H54 (cell line): Measurements from ENCODE around the gene PUS3.
A peak's percentile ranks its signal among the peaks of the same experiment; 100 is the strongest.

Experiments used
- DNase-seq: peaks from one replicate; pipeline ENCODE4 v3.0.0; 2011; ENCODE audit warnings: low spot score, mixed read lengths; ENCODE audit not compliant: insufficient read length
- FAIRE-seq: peaks from 3 replicates; lab custom pipeline; 2011; peaks lifted over from hg19 to GRCh38; lab: Jason Lieb, UNC
- POLR2A ChIP-seq: IDR thresholded peaks from 2 replicates; pipeline ENCODE4 v1.6.1; 2011; ENCODE audit warnings: low read depth, mild to moderate bottlenecking, low read length

Gene PUS3

GRCh38 chr11:125933030-125933813 lies 30.2 kb upstream of the PUS3 start:
- FAIRE-seq (no peak), DNase-seq (no peak)

GRCh38 chr11:125932301-125932700 lies 29.3 kb upstream of the PUS3 start:
- no peak for DNase-seq
- TF ChIP-seq POLR2A = no peak
- FAIRE-seq = no peak

More at GRCh38 chr11:125933030-125933813, 30.2 kb upstream of the PUS3 start:
- TF ChIP-seq POLR2A = no peak

- no peak for TF ChIP-seq POLR2A
- no peak for FAIRE-seq
Observed at GRCh38 chr11:125931668-125932067, 28.7 kb upstream of the PUS3 start.

GRCh38 chr11:125931116-125931515 lies 28.1 kb upstream of the PUS3 start:
- DNase-seq (no peak), FAIRE-seq (no peak)
- TF ChIP-seq POLR2A = no peak

More at GRCh38 chr11:125931668-125932067, 28.7 kb upstream of the PUS3 start:
- DNase-seq = no peak

- no peak for TF ChIP-seq POLR2A
- FAIRE-seq (no peak), DNase-seq (no peak)
Observed at GRCh38 chr11:125930076-125930450, 27.1 kb upstream of the PUS3 start.

- FAIRE-seq (no peak), DNase-seq (no peak)
- no peak for TF ChIP-seq POLR2A
Observed at GRCh38 chr11:125929445-125930075, 26.6 kb upstream of the PUS3 start.

- DNase-seq = no peak
- FAIRE-seq = no peak
- no peak for TF ChIP-seq POLR2A
Observed at GRCh38 chr11:125926682-125927081, 23.7 kb upstream of the PUS3 start.

- DNase-seq (no peak), FAIRE-seq (no peak)
- TF ChIP-seq POLR2A = no peak
Observed at GRCh38 chr11:125925804-125926203, 22.8 kb upstream of the PUS3 start.

- no peak for FAIRE-seq
- no peak for TF ChIP-seq POLR2A
- DNase-seq = no peak
Observed at GRCh38 chr11:125925247-125925740, 22.3 kb upstream of the PUS3 start.

GRCh38 chr11:125924384-125925007 lies 21.5 kb upstream of the PUS3 start:
- DNase-seq (no peak), FAIRE-seq (no peak)
- TF ChIP-seq POLR2A = no peak

- TF ChIP-seq POLR2A = no peak
- no peak for DNase-seq
- FAIRE-seq = no peak
Observed at GRCh38 chr11:125923633-125924032, 20.6 kb upstream of the PUS3 start.

- FAIRE-seq (no peak), DNase-seq (peak; percentile 30)
- no peak for TF ChIP-seq POLR2A
Observed at GRCh38 chr11:125923012-125923579, 20.1 kb upstream of the PUS3 start.

GRCh38 chr11:125922156-125922555 lies 19.1 kb upstream of the PUS3 start:
- no peak for TF ChIP-seq POLR2A
- DNase-seq (no peak), FAIRE-seq (no peak)

GRCh38 chr11:125921042-125921441 lies 18.0 kb upstream of the PUS3 start:
- no peak for TF ChIP-seq POLR2A
- no peak for FAIRE-seq
- no peak for DNase-seq
